HG03175 (cell line): ENCODE results near the gene ENTPD3.

Experiments
- ATAC-seq: cut with Tn5 transposase; IDR thresholded peaks from one replicate; pipeline ENCODE4 v1.9.1; 2021; ENCODE audit warnings: mild to moderate bottlenecking, moderate library complexity; ENCODE audit not compliant: unreplicated experiment

The ENTPD3 gene

GRCh38 chr3:40398346-40398745 is 11.4 kb downstream of the ENTPD3 start:
- no peak for ATAC-seq

GRCh38 chr3:40404591-40405198 is 17.7 kb downstream of the ENTPD3 start:
- ATAC-seq, result no peak

GRCh38 chr3:40407007-40407406 is 20.0 kb downstream of the ENTPD3 start:
- ATAC-seq, result no peak

DNA sequence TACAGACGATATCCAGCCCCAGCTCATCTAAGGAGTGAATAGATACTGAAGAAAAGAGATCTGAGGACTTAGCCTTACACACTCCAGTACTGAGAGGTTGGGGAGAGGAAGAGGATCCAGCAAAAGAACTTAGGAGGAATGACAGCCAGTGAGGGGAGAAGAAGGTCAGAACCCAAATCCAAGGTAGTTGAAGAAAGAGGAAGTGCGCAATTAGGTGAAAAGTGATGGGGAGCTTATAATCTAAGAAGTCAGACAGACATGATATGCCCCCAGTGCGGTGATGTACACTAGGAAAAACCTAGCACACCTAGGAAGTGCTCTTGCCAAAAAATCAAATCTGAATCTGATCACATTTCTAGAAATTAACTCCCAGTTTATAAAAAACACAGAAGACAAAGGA is 20.6 kb downstream of the ENTPD3 start:
- ATAC-seq, result no peak

GRCh38 chr3:40414270-40414669 is 27.3 kb downstream of the ENTPD3 start:
- no peak for ATAC-seq

GRCh38 chr3:40417845-40418543 is 31.0 kb downstream of the ENTPD3 start:
- no peak for ATAC-seq

DNA sequence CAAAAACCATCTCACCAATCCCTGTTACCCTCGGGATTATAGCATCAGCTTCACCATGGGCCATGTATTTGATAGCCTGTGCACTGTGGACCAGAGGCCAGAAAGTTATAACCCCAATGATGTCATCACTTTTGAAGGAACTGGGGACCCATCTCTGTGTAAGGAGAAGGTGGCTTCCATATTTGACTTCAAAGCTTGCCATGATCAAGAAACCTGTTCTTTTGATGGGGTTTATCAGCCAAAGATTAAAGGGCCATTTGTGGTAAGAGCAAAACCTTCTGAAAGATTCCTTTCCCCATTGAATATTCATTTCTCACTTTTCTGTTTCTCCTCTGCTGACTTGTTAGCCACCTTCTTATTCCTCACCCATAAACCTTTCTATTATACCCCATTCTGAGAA is 35.9 kb downstream of the ENTPD3 start:
- ATAC-seq, result no peak

DNA sequence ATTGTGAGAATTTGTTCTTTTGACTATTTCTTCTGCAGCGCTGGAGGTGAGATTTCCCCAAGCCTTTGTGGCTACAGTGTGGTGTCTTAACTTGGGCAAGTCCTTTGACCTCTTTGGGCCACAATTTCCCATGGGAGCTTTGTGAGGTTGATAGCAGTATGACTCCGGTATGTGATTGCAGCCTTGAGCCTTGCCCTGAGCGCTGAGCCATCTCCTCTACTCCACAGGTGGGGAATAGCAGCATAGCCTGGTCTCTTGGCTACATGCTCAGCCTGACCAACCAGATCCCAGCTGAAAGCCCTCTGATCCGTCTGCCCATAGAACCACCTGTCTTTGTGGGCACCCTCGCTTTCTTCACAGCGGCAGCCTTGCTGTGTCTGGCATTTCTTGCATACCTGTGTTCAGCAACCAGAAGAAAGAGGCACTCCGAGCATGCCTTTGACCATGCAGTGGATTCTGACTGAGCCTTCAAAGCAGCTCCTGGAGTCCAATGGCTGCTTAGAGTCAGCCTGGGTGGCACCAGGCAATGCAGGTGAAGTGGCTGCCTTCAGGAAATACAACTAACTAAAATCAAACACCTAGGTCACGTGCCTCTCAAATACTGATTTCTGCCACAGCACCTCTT is 40.2 kb downstream of the ENTPD3 start:
- ATAC-seq, result no peak

DNA sequence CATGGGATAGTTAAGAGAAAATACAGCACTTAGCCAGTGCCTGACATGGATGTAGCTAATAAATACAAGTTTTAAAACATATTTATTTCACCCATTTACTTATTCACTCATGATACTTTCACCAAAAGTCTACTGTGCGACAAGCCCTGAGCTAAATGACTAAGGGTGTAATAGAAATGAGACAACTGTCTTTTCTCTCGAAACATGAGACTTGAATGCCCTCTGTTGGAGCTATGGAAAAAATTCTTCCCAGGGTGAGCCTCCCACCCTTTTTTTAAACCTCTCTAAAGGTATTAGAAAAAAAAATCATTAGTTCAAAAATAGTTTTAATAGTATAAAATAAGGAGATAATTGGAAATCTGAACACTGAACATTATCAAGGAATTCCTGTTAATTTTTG is 45.8 kb downstream of the ENTPD3 start:
- no peak for ATAC-seq

- no peak for ATAC-seq
Measured at GRCh38 chr3:40437889-40438288, 50.9 kb downstream of the ENTPD3 start.

- ATAC-seq, result no peak
Measured at GRCh38 chr3:40445062-40445461, 58.1 kb downstream of the ENTPD3 start.

GRCh38 chr3:40445880-40446279 is 58.9 kb downstream of the ENTPD3 start:
- no peak for ATAC-seq

DNA sequence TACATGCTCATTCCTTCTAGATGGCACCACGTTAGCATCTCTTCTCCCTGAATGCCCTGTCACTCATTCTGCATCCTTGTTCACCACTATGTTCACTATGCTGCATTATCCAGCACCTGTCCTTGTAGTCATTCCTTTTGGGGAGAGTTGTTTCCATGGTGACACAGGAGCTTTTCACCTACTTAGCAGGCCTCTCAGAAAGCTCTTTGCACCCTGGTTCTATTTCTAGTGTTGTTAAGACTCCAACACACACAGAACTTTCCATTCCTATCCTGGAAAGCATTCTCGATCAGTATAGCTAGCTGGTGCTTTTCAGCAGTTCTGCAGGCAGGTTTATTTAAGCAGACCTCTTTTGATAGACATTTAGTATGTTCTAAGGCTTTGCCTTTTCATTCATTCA is 63.5 kb downstream of the ENTPD3 start:
- ATAC-seq, result no peak

- no peak for ATAC-seq
Measured at GRCh38 chr3:40451551-40451950, 64.6 kb downstream of the ENTPD3 start.

- no peak for ATAC-seq
Measured at GRCh38 chr3:40452057-40452456, 65.1 kb downstream of the ENTPD3 start.

- no peak for ATAC-seq
Measured at GRCh38 chr3:40452562-40452875, 65.5 kb downstream of the ENTPD3 start.

DNA sequence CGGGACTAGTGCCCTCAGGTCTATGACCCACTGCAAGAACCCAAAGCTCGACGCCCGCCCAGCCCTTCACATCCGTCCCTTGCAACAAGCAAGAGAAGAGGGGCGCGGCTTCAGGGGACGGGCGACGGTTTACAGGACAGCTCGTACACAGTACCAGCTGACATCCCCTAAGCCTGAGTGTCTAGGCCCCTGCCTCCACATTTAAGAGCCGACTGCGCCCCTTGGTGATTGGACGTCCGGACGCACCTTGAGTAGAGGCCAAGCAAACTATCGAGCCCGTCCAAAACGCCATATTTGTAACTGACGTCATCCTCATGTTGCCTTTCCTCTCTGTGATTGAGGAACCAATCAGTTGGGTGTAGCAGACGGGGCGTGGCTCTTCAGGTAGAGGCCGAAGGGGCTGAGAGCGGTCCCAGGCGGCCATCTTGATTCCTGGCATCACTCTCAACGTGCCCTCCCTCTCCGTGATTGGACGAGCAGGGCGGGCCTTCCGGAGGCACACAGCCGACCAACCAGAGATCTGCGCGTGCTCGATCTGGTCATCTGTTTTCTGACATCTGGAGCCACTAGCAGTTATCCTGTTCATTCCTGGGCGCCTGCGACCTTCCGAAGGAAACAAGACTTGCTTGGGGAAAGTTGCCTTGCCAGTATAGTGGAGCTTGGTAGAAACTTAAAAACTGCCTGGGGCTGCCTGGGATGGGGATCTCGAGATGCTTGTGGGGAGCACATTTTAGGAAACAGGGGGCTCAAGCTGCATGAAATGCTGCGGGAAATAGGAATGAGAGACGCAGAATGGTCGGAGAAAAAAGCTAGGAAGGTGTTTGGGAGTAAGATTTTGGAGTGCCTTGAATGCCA is 66.1 kb downstream of the ENTPD3 start:
- peak; percentile 94 for ATAC-seq

DNA sequence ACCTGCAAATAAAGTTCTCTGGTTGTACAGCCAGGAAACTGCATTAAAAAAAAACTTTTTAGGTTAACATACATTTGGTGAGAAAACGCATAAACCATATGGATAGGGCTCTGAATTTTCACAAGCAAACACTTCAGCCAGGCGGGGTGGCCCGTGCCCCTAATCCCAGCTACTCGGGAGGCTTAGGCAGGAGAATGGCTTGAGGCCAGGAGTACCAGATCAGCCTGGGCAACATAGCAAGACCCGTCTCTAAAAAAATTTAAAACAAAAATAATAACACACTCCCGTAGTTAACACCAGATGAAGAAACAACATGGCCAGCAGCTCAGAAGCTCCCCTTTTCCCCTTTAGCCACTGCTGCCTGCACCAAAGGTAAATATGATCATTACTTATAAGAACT is 66.9 kb downstream of the ENTPD3 start:
- no peak for ATAC-seq

- ATAC-seq, result no peak
Measured at GRCh38 chr3:40455328-40455727, 68.3 kb downstream of the ENTPD3 start.

DNA sequence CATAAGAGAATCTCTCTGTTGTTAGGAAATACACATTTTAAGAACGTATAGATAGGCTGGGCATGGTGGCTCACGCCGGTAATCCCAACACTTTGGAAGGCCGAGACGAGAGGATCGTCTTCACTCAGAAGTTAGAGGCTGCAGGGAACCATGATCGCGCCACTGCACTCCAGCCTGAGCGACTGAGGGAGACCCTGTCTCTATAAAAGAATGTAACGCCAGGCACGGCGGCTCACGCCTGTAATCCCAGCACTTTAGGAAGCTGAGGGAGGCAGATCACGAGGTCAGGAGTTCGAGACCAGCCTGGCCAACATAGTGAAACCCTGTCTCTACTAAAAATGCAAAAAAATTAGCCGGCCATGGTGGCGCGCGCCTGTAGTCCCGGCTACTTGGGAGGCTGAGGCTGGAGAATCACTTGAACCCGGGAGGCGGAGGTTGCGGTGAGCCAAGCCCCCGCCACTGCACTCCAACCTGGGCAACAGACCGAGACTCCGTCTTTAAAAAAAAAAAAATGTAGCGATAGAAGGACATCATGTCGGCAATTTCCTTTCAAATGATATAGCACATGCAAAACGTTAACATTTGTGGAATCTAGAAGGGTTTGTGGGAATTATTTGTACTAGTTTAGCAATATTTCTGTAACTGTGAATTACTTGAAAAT is 69.4 kb downstream of the ENTPD3 start:
- ATAC-seq, result no peak
